Choroid plexus epithelial cell (primary cell): ENCODE results near the gene LSM5.

Source experiments
- DNase-seq: peaks from one replicate; pipeline ENCODE4 v3.0.0-alpha.2; 2010; ENCODE audit warnings: low read depth
- H3K4me3 ChIP-seq: 2 replicates; pipeline ENCODE4 v1.5.1; 2011; ENCODE audit warnings: low read depth, mild to moderate bottlenecking, control low read depth, low read length, moderate library complexity
- TF ChIP-seq, protein P1 (sequence below): conservative IDR thresholded peaks from 2 replicates; pipeline ENCODE4 v1.5.1; 2011; ENCODE audit warnings: low read depth, mild to moderate bottlenecking, control low read depth, inconsistent platforms, low read length, moderate library complexity

Gene LSM5

DNA sequence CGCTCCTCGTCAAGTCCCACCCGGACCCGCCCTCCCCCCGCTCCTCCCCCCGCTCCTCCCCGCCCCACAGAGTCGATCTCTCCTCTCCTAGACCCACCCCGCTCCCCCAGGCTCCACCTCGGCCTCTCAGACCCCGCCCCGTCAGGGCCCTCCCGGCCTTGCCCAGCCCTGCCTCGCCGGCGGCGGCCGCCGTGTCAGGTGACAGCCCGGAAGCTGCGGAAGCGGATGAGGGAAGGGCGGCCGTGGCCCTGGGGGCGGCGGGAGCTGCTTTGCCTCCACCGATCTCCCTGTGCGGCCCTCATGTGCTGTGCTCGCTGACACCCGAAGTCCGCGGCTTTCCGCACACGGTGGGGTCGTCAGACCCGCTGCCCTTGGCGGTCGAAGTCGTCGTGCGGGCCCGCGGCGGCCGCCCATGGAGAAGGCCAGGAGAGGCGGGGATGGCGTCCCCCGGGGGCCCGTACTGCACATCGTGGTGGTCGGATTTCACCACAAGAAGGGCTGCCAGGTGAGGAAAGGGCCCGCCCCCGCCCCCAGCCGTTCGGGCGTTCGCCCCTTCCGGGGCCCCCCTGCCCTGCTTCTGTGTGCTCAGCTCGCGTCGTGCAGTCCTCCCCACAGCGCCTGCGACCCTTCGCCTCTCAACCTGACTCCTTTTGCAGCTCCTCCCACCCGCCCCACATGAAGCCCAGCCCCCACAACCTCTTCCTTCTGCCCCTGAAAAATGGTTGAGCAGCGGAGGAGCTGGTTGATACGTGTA lies 5.3 kb upstream of the LSM5 start, which contains the start of gene AVL9:
AVL9 (plus strand) TSS at position 192 of the 754 bp plus-strand sequence; CDS start at position 413, 221 bp downstream.
- TF ChIP-seq, protein P1, sequence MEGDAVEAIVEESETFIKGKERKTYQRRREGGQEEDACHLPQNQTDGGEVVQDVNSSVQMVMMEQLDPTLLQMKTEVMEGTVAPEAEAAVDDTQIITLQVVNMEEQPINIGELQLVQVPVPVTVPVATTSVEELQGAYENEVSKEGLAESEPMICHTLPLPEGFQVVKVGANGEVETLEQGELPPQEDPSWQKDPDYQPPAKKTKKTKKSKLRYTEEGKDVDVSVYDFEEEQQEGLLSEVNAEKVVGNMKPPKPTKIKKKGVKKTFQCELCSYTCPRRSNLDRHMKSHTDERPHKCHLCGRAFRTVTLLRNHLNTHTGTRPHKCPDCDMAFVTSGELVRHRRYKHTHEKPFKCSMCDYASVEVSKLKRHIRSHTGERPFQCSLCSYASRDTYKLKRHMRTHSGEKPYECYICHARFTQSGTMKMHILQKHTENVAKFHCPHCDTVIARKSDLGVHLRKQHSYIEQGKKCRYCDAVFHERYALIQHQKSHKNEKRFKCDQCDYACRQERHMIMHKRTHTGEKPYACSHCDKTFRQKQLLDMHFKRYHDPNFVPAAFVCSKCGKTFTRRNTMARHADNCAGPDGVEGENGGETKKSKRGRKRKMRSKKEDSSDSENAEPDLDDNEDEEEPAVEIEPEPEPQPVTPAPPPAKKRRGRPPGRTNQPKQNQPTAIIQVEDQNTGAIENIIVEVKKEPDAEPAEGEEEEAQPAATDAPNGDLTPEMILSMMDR, result no peak
- peak within 1 kb of the TSS; percentile 97 for H3K4me3 ChIP-seq
- peak; percentile 98 for DNase-seq

DNA sequence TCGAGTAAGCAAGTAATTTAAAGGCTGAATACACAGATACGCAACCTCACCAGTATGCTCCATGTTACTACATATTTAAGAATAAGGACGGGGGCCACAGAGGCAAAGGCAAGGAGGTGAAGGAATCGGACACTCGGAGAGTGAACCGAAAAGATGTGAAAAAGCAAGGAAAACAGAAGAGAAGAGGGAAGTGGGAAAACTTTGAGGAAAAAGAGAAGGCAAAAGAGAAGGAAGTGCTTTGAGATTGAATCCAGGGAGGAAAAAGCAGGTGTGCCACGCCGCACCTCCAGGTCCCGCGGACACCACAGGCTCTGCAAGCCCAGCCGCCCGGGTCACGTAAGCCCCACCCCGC lies 4.7 kb upstream of the LSM5 start:
- TF ChIP-seq, protein P1, result no peak
- DNase-seq, result no peak
- H3K4me3 ChIP-seq, result peak overlapping the region; percentile 77

DNA sequence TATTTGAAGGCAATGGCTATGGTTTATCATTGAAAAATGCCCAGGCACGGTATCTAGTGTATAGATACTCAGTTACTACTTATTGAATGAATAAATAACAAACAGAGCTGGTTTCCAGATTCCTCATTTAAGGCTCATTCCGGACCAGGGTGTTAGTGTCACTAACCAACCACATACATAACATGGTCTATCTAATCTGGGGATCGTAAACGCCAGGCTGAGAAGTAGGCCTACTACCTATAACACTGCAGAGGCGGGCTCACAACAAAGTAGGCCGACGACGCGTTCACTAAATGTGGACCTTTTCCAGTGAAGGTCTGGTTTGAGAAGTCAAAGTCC lies 423 bp downstream of the LSM5 start:
- H3K4me3 ChIP-seq, result peak overlapping the region; percentile 89
- no peak for DNase-seq
- TF ChIP-seq, protein P1, result no peak

DNA sequence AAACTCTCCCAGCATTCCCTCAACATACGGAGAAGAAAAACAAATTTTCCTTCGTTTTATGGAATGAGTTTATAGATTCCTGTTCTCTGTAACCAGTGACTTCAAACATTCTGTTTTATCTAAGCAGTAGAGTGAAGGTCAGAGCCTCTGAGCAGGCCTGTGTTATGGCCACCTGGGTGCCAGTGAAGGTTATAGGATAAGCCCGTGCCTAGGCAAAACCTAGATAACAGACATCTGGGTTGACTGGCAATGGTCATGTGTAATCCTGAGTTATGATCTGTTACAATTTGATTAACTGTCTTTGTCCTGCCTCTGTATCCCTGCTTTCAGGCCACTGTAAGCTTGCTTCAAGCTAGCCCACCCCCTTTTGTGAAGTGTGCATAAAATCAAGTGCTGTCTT lies 8.3 kb downstream of the LSM5 start:
- H3K4me3 ChIP-seq, result no peak overlapping the region
- no peak for DNase-seq
- TF ChIP-seq, protein P1, result no peak

DNA sequence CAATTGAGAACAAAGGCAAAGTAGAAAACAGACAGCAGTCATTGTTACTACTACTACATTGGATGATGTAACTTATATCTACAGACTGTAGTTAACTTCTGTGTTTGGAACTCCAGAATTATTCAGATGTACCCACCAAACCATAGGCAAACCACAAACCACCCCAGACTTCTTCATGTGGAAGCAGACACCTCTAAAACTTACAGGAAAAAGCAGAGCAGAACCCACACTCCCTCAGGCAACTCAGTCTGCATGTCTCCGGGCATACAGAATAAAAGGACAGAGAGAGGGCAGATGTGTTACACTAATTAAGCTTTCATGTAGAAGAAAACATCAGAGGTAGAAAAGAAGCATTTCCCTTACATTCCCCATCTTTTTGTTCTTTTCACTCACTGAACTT lies 9.0 kb downstream of the LSM5 start:
- no peak overlapping the region for H3K4me3 ChIP-seq
- TF ChIP-seq, protein P1, result no peak
- no peak for DNase-seq

DNA sequence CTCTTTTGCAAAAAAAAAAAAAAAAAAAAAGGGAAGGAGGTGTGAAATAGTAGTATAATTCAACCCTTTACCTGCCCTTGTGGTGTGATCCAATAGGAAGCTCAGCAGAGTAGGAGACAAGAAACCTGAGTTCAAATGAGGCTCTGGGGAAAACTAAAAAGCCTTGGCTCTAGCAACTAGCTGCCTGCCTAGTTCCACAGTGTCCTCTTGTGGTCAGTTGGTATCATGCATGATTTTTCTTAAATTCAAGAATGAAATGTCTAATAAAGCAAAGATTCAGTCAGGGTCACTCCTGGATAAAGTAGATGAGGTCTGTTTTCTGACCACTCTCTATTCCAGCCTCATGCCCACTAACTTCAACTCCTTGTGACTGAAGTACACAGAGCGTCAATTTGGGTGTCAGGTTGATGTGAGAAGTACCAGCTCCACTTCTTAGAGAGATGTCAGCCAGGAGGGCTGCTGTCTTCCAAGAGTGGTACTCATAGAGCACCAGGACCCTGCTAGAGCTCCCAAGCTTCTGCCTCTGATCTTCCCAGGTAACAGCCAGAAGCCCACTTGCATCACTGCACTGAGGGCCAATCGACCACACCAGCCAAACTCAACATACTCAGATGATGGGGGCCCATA lies 10.5 kb downstream of the LSM5 start:
- DNase-seq, result peak; percentile 83
- TF ChIP-seq, protein P1, result peak; percentile 97
- no peak overlapping the region for H3K4me3 ChIP-seq

DNA sequence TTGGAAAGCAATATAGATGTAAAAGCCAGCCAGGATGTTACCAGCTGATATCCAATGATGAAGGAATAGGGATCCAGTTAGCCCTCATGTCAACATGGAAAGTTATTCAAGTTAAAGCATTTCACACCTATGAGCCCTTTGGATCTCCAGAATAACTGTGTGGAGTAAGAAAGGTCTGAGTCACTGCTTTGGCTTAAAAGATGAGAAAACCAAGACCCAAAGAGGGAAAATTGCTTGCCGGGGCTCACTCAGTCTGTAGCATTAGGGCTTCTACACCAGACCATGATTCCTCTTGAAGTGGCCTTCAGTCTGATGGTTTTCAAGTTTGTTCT lies 12.6 kb downstream of the LSM5 start:
- TF ChIP-seq, protein P1, result no peak
- DNase-seq, result no peak
- no peak overlapping the region for H3K4me3 ChIP-seq
